ENCODE data around the gene MICU1. TPM values are rescaled to one million over a fixed set of nuclear protein-coding genes. Genes with fewer than 3 reads are reported as not detected.

MICU1 gene
- total RNA-seq, 4 donors from 2014 or later: 25.1 to 41.1 (median 34.9) TPM

- TF ChIP-seq EP300 (IDR thresholded peaks at IDR 0.05; ENCODE audit: low read depth): no peak
- no peak for TF ChIP-seq POLR2A (IDR thresholded peaks at IDR 0.05)
- TF ChIP-seq CTCF (IDR thresholded peaks at IDR 0.05): no peak
- TF ChIP-seq POLR2AphosphoS5 (IDR thresholded peaks at IDR 0.05): no peak
- 93% methylated on average over 4 of the region's 4 CpGs; no CpG with 5 or more reads in 1 of the 2 donors for WGBS, 2 donors (ENCODE audit: low coverage in 1 of 2)
- Histone ChIP-seq H3K36me3 (no peaks in the 10 kb centered on the region), H3K4me3 (no peak overlapping the region), H3K27ac (no peak overlapping the region), H3K27me3 (no peaks in the 10 kb centered on the region), H3K4me1 (peaks cover 0 to 3% (median 0%) of the 10 kb centered on the region in 4 donors), H3K9me3 (no peaks in the 10 kb centered on the region)
- in situ Hi-C loops (cut with MboI; ENCODE audit: low pct_ligation_motif_present in 1 of 4, low pct_unique_long_range_greater_than_20kb in 1 of 4, low sequenced_read_pairs in 3 of 4) (no loop called here), intact Hi-C loops (cut with DNase I; ENCODE audit: low total_unique reads) (no loop called here)
- DNase-seq: no peak
Measured at GRCh38 chr10:72487116-72487515, 138.8 kb downstream of the MICU1 start.

GRCh38 chr10:72485701-72486100 lies 140.2 kb downstream of the MICU1 start:
- no peak for DNase-seq
- TF ChIP-seq POLR2AphosphoS5 (IDR thresholded peaks at IDR 0.05) (no peak), CTCF (IDR thresholded peaks at IDR 0.05) (no peak), POLR2A (IDR thresholded peaks at IDR 0.05) (no peak), EP300 (IDR thresholded peaks at IDR 0.05; ENCODE audit: low read depth) (no peak)
- no peaks in the 10 kb centered on the region for H3K27me3 ChIP-seq
- H3K36me3 ChIP-seq: no peaks in the 10 kb centered on the region
- no peak overlapping the region for H3K4me3 ChIP-seq
- intact Hi-C loops (cut with DNase I; ENCODE audit: low total_unique reads): no loop called here
- in situ Hi-C loops (cut with MboI; ENCODE audit: low pct_ligation_motif_present in 1 of 4, low pct_unique_long_range_greater_than_20kb in 1 of 4, low sequenced_read_pairs in 3 of 4): no loop called here
- H3K27ac ChIP-seq: no peak overlapping the region
- H3K4me1 ChIP-seq: no peaks in the 10 kb centered on the region
- no peaks in the 10 kb centered on the region for H3K9me3 ChIP-seq
- WGBS, 2 donors (ENCODE audit: low coverage in 1 of 2): 74 to 91% methylated on average over 3 of the region's 3 CpGs

DNA sequence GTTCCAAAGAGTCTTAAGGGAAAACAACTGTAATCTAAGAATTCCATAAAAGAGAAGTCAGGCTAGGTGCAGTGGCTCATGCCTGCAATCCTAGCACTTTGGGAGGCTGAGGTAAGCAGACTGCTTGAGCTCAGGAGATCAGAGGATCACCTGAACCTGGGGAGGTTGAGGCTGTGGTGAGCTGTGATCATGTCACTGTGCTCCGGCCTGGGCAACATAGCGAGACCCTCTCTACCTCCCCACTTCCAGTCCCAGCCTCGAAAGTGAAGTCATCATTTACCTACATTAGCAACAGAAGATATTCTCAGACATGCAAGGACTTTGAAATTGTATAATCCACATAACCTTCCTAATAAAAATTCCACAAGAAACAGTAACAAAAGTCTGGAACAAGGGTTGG lies 141.4 kb downstream of the MICU1 start:
- H3K4me3 ChIP-seq: no peak overlapping the region
- TF ChIP-seq POLR2A (IDR thresholded peaks at IDR 0.05) (no peak), CTCF (IDR thresholded peaks at IDR 0.05) (no peak), EP300 (IDR thresholded peaks at IDR 0.05; ENCODE audit: low read depth) (no peak), POLR2AphosphoS5 (IDR thresholded peaks at IDR 0.05) (no peak)
- H3K9me3 ChIP-seq: no peaks in the 10 kb centered on the region
- in situ Hi-C loops (cut with MboI; ENCODE audit: low pct_ligation_motif_present in 1 of 4, low pct_unique_long_range_greater_than_20kb in 1 of 4, low sequenced_read_pairs in 3 of 4): no loop called here
- no peaks in the 10 kb centered on the region for H3K4me1 ChIP-seq
- no peaks in the 10 kb centered on the region for H3K27me3 ChIP-seq
- intact Hi-C loops (cut with DNase I; ENCODE audit: low total_unique reads): no loop called here
- H3K36me3 ChIP-seq: no peaks in the 10 kb centered on the region
- WGBS, 2 donors (ENCODE audit: low coverage in 1 of 2): 93 to 100% methylated on average over 3 of the region's 3 CpGs
- no peak for DNase-seq
- H3K27ac ChIP-seq: no peak overlapping the region

GRCh38 chr10:72483471-72483870 lies 142.4 kb downstream of the MICU1 start:
- H3K36me3 ChIP-seq: no peaks in the 10 kb centered on the region
- WGBS, 2 donors (ENCODE audit: low coverage in 1 of 2): 86 to 90% methylated on average over 5 to 6 of the region's 6 CpGs
- no peak overlapping the region for H3K27ac ChIP-seq
- TF ChIP-seq POLR2AphosphoS5 (IDR thresholded peaks at IDR 0.05): no peak
- TF ChIP-seq EP300 (IDR thresholded peaks at IDR 0.05; ENCODE audit: low read depth): no peak
- TF ChIP-seq POLR2A (IDR thresholded peaks at IDR 0.05): no peak
- no peak for TF ChIP-seq CTCF (IDR thresholded peaks at IDR 0.05)
- no peaks in the 10 kb centered on the region for H3K9me3 ChIP-seq
- no peaks in the 10 kb centered on the region for H3K4me1 ChIP-seq
- in situ Hi-C loops (cut with MboI; ENCODE audit: low pct_ligation_motif_present in 1 of 4, low pct_unique_long_range_greater_than_20kb in 1 of 4, low sequenced_read_pairs in 3 of 4): no loop called here
- no peak for DNase-seq
- H3K4me3 ChIP-seq: no peak overlapping the region
- no peaks in the 10 kb centered on the region for H3K27me3 ChIP-seq
- intact Hi-C loops (cut with DNase I; ENCODE audit: low total_unique reads): no loop called here

Measured in transverse colon (tissue), 4 donors.